IPS-NIHi7 (cell line): ENCODE results near the gene SCN5A.

Experiments used
- DNase-seq: peaks from one replicate; pipeline ENCODE4 v3.0.0; 2012; ENCODE audit warnings: mixed read lengths; ENCODE audit errors: extremely low spot score

SCN5A gene

DNA sequence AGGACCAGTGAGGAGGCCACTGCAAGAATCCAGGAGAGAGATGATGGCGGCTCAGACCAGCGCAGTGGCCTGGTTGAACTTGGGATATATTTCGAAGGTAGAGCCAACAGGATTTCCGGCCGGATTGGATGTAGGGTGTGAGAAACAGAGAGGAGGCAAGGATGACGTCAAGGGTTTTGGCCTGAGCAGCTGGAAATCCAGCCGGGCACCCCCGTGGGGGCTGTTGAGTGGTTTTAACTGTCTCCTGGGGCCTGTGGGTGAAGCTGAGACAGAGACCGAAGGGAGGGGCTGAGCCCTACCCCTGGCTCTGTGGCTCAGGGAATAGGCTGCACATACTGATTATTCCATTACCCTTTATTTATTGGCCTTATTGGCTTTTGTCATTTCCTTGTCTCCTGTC lies 107.7 kb downstream of the SCN5A start:
- DNase-seq: no peak

GRCh38 chr3:38538773-38539353 lies 110.6 kb downstream of the SCN5A start:
- no peak for DNase-seq

DNA sequence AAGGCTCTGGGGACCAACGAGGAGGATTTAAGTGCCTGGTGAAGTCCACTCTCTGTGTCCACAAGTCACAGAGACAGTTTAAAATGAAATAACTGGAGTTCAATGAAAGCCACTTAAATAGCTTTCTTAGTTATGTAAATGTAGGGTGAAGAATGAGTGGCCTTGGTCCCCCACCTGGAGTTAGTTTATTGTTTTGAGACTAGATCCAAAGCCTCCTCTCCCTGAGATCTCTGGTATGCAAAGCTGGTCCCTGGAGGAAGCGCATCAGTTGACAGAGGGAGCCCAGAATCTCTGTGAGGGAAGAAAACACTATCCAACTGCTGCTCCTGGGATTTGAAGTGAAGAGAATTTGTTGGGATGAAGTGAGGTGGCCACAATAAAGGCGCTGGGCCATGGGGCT lies 112.8 kb downstream of the SCN5A start:
- DNase-seq: no peak

DNA sequence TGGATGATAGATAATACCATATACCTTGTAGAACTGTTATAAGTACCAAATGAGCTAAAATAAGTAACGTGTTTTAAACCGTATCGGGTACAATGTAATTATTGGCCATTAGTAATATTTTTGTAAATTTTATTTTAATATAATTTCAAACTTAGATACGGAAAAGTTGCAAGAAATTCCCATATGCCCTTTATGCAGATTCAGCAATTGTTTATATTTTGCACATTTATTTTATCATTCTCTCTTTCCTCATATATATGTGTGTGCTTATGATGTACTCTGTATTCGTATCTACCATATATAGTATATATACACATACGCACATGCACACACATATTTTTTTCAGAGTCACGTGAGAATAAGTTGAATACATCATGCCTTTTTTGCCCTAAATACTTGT lies 114.9 kb downstream of the SCN5A start:
- DNase-seq: no peak

DNA sequence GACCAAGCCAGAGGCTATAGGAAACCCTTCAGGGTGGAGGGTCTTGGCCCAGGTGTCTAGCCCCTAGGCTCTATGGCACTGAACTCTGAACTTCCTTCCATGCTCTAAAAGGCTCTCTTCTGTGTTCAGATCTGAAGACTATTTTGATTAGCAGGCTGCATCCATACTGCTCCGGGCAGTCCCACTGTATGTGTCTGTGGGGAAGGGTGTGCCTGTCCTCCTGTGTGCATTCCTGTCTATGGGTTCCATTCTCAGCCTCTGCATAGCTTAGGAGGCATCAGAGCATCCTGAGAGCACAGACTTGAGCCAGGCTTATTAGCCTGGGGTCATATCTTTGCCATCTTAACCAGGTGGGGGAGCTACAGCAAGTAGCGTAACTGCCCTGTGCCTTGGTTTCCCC lies 115.3 kb downstream of the SCN5A start:
- DNase-seq: no peak

DNA sequence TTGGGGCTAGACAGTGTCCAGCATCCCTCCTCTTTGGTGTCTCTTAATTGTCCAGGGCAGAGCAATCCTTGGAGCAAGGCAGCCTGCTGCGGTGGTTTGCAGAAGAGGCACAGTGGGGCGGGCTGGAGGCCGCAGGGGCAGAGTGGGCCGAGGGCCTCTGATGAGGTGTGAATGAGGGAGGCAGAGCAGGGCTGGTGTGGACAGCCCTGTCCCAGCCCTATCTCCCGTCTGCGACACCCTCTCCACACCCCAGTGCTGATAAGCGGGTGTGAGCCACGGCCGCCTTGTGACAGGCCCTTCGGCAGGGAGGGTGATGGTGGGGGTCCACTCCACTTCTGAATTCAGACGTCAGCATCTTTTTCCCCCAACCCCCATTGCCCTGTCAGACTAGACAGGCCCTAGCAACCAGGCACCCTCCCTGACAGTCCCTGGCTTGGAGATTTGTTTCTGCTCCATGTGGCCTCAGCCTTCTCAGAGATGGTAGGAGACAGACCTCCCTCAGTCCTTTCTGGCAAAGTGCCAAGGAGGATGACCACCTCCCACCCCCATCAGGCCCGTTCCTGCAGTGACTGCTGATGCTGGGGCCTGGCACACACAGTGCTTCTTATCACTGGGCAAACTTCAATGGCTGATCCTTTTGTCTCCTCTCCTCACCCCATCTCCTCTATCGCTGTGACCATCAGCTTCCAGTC lies 116.1 kb downstream of the SCN5A start:
- DNase-seq: no peak

DNA sequence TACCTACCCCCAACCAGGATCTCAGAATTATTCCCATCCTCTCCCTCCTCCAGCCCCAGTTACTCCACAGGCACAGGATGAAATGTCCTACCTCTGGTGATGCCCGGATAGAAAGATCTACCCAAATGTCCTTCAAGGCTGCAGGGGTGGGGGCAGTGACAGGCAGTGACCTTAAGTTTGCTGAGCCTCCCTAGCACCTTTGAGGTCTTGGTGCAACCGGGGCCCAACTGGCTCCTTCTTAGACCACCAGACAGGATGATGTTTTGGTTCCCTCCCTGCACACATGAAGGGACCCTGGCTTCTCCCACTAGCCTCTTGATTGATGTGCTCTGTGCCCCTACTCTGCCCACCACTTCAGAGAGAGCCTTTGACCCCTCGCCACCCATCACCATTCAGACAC lies 117.0 kb downstream of the SCN5A start:
- no peak for DNase-seq

DNA sequence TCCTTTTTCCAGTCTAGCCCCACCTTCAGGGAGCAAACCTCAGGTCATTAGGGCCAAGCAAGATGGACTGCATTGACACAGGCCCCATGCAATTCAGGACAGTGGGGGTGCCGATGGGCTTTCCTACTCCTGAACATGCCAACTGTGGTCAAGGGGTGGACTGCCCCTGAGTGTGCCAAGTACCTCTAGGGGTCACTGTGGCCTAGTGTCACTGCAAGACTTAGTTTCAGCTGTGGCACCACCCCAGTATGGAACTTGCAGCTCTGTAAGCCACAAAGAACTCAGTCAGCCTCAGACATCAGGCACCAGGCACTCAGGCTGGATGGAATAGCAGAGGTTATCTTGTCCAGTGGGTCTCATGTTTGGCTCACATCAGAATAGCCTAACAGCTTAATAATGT lies 121.0 kb downstream of the SCN5A start:
- peak; percentile 41 for DNase-seq

DNA sequence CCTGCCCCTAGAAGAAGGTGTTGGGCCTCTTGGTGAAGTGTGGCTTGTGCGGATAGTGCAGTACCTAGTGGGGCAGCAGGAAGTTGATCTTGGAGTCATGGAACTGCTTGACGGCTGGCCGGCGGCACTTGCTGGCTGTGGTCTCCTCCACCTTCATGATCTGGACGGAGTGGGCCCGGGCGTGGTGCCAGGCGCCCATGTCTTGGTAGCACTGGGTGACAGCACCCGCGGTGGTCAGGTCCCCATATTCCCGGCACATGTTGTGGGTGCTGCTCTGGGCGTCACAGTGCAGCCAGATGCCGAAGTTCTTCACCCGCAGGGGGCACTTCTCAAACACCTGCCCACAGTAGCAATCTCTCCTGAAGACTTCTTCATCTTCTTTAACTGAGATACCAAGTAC lies 122.7 kb downstream of the SCN5A start:
- DNase-seq: no peak

DNA sequence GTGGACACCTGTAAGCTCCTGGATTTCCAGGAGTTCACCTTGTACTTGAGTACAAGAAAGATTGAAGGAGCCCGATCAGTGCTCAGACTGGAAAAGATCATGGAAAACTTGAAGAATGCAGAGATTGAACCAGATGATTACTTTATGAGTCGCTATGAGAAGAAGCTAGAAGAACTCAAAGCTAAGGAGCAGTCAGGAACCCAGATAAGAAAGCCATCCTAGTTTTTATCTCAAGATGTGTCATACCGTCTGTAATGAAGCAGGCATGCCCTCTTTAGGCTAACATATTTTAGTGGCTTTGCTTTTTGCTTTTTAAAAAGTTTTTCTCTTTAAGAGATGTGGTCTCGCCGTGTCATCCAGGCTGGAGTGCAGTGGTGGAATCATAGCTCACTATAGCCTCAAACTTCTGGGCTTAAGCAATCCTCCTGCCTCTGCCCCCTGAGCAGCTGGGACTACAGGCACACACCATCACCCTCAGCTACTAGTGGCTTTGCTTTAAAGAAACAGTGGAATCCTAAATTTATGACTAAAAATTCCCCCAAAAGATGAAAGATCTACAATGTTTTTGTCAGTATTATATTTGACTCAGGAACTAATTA lies 125.2 kb downstream of the SCN5A start:
- no peak for DNase-seq

DNA sequence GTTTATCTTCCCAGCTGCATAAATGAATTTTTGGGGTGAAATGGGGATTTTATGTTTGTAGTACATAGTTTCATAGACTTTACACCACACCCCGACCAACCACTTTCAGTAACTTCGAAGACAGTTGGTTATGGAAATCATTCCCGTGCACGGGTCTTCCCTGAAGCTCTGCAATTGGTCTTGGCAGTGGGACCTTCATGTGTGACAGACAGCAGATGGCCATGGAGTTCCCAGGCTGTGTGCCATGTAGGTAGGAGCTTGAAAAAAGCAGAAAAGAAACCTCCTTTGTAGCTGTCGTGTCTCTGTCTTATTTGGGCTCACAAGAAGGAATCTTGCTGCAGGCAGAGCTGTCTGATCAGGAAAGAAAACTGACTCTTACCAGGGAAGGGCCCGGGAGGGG lies 127.5 kb downstream of the SCN5A start:
- no peak for DNase-seq

- peak; percentile 82 for DNase-seq
These were observed 128.0 kb downstream of the SCN5A start for GRCh38 chr3:38521391-38521987.

GRCh38 chr3:38519651-38520050 lies 129.8 kb downstream of the SCN5A start:
- no peak for DNase-seq

- DNase-seq: no peak
These were observed 130.5 kb downstream of the SCN5A start for GRCh38 chr3:38519000-38519399.

DNA sequence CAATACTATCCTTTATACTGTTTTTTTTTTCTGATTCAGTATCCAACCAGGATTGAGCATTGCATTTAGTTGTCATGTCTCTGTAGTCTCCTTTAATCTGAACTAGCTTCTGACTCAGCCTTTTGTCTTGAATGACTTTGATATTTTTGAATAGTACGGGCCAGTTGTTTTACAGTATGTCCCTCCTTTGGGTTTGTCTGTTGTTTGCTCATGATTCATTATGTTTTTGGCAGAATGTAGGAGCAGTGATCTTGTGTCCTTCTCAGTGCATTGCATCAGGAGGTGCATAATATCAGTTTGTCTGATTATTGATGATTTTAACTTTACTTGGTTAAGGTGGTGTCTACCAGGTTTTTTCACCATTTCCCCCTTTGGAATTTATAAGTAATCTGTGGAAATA lies 132.8 kb downstream of the SCN5A start:
- no peak for DNase-seq

DNA sequence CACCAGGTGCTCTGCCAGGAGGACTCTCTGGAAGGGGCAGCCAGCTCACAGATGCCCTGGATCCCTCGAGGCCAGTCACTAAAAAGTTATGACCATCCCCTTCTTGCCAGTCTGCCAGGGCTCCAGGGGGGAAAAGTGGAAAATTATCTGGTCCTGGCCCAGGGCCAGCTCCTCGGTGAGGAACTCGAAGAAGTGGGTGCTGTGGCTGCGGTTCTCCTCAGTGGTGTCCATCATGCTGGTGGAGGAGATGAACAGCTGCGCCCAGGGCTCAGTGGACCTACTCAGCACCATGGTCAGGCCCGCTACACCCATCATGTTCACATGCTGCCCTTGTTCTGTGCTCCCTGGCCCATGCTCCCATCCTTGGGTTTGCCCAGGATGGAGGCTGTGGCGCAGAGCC lies 134.1 kb downstream of the SCN5A start:
- no peak for DNase-seq

GRCh38 chr3:38511546-38511945 lies 137.9 kb downstream of the SCN5A start:
- no peak for DNase-seq

GRCh38 chr3:38510631-38511030 lies 138.9 kb downstream of the SCN5A start:
- DNase-seq: no peak

- DNase-seq: no peak
These were observed 139.8 kb downstream of the SCN5A start for GRCh38 chr3:38509732-38510131.

DNA sequence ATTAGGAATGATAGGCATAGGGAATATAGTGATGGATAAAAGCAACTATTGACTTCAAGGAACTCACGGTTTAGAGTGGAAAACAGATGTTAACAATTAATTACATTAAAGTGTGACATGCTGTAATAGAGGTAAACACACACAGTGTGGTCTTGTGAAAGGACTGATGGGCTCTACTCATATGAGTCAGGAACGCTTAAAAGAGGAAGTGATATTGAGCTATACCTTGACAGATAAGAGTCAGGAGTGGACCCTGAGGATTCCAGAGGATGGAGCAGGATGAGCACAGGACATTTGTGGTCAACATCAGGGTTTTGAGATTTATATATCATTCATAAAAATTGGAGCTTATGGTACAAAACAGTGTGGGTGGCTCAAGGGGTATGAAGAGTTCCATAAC lies 142.4 kb downstream of the SCN5A start:
- DNase-seq: no peak

DNA sequence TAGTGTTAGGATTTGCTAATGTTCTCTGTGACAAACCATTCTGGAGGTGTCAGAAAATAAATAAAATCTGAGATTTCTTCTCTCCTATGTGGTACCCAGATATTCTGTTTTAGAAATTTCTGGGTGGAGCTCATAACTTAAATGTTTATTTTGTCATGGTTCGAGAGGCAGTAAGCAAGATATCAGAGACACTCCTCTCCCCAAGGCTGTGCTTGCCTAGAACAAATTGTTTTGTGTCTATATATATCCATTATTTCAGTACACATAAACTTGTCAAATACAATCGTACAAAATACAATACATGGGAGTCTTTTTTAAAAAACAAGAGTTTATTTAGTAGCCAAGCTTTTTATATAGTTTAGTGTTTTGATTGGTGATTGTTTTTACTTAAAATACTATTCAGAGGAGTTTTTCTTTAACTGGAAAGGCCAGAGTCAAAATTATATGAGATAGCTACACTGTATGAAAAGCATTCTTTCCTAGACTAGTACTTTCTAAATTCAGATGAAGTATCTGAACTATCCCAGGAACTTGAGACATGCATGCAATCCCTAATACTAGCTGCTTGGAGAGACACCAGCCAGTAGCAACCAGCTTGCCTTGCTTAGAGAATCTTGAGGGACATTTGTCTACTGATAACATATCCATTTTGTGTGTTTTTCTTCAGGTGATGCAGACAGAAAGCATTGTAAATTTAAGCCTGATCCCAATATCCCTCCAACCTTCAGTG lies 148.6 kb downstream of the SCN5A start:
- DNase-seq: no peak
